Urinary bladder (tissue), 4 donors: Measurements from ENCODE around the gene NEK8. TPM values are rescaled to one million over a fixed set of nuclear protein-coding genes. Genes with fewer than 3 reads are reported as not detected.

Experiments
- DNase-seq: peaks from one replicate; pipeline ENCODE4 v3.0.0-alpha.2; 2015; ENCODE audit errors: extremely low spot score
- H3K27ac ChIP-seq: one replicate; pipeline ENCODE4 v1.5.1; 2013; ENCODE audit warnings: low read depth, mild to moderate bottlenecking, moderate library complexity
- H3K36me3 ChIP-seq: one replicate; pipeline ENCODE4 v1.6.1; 2013; ENCODE audit warnings: mild to moderate bottlenecking, moderate library complexity; ENCODE audit not compliant: insufficient read depth
- H3K4me1 ChIP-seq: one replicate; pipeline ENCODE4 v1.6.1; 2013; ENCODE audit warnings: mild to moderate bottlenecking, moderate library complexity; ENCODE audit not compliant: insufficient read depth
- H3K4me3 ChIP-seq: one replicate; pipeline ENCODE4 v1.5.1; 2013; ENCODE audit warnings: low read depth, low read length
- WGBS: extraction: QIAGEN DNeasy Blood & Tissue Kit; methylation state at CpG from one replicate; pipeline ENCODE4 v1.1.7; 2013; 5-methylcytosine and 5-hydroxymethylcytosine counted together
- polyA plus RNA-seq: library from polyadenylated mRNA; stranded (reverse); fragments of 200-250 nt; gene quantifications from one replicate; pipeline ENCODE4 v1.2.3, GENCODE V29; 2013
- total RNA-seq: library from RNA; depleted of rRNA; stranded (reverse); fragments of >200 nt; gene quantifications from one replicate; pipeline ENCODE4 v1.2.3, GENCODE V29; 2014
- donor health status: healthy with polysubstance abuse.
- donor health status: healthy.

NEK8 gene
- 3.2 TPM for total RNA-seq
- 2.1 TPM for polyA plus RNA-seq

- DNase-seq: peak; percentile 91
- no peaks in the 10 kb centered on the region for H3K4me1 ChIP-seq
- under 1% methylated on average over 64 of the region's 64 CpGs for WGBS
- H3K27ac ChIP-seq: peak within 1 kb of the TSS; percentile 96
- peak within 1 kb of the TSS; percentile 54 for H3K4me3 ChIP-seq
- peaks cover 2% of the 10 kb centered on the region for H3K36me3 ChIP-seq
Measured at GRCh38 chr17:28728364-28729200, at the start of gene NEK8. NEK8 (plus strand) TSS chr17:28728788; CDS start chr17:28728814, 26 bp downstream.

GRCh38 chr17:28682655-28683054 is 45.9 kb upstream of the NEK8 start:
- no peak for DNase-seq
- no peaks in the 10 kb centered on the region for H3K4me1 ChIP-seq
- peaks cover 16% of the 10 kb centered on the region for H3K36me3 ChIP-seq
- WGBS: 92% methylated on average over 11 of the region's 11 CpGs
- H3K4me3 ChIP-seq: no peak overlapping the region
- H3K27ac ChIP-seq: no peak overlapping the region

- no peak for DNase-seq
- Histone ChIP-seq H3K4me3 (no peak overlapping the region), H3K36me3 (peaks cover 17% of the 10 kb centered on the region), H3K27ac (no peak overlapping the region), H3K4me1 (no peaks in the 10 kb centered on the region)
- WGBS: 27% methylated on average over 3 of the region's 3 CpGs
Measured at GRCh38 chr17:28684963-28685362, 43.6 kb upstream of the NEK8 start.

- DNase-seq: no peak
- no peak overlapping the region for H3K27ac ChIP-seq
- no peak overlapping the region for H3K4me3 ChIP-seq
- no peaks in the 10 kb centered on the region for H3K4me1 ChIP-seq
- WGBS: 89% methylated on average over 5 of the region's 5 CpGs
- H3K36me3 ChIP-seq: peaks cover 17% of the 10 kb centered on the region
Measured at GRCh38 chr17:28685366-28685765, 43.2 kb upstream of the NEK8 start.

- Histone ChIP-seq H3K27ac (no peak overlapping the region), H3K4me3 (no peak overlapping the region), H3K4me1 (no peaks in the 10 kb centered on the region), H3K36me3 (peaks cover 22% of the 10 kb centered on the region)
- WGBS: 94% methylated on average over 4 of the region's 4 CpGs
- no peak for DNase-seq
Measured at GRCh38 chr17:28686296-28686695, 42.3 kb upstream of the NEK8 start.

- H3K36me3 ChIP-seq: peaks cover 19% of the 10 kb centered on the region
- no peak for DNase-seq
Measured at GRCh38 chr17:28688481-28688880, 40.1 kb upstream of the NEK8 start.

GRCh38 chr17:28689011-28689410 is 39.6 kb upstream of the NEK8 start:
- Histone ChIP-seq H3K36me3 (peaks cover 19% of the 10 kb centered on the region), H3K4me1 (no peaks in the 10 kb centered on the region)
- WGBS: 97% methylated on average over 3 of the region's 3 CpGs

More at GRCh38 chr17:28688481-28688880, 40.1 kb upstream of the NEK8 start:
- Histone ChIP-seq H3K4me3 (no peak overlapping the region), H3K4me1 (no peaks in the 10 kb centered on the region), H3K27ac (no peak overlapping the region)
- WGBS: 96% methylated on average over 4 of the region's 4 CpGs

GRCh38 chr17:28693869-28694268 is 34.7 kb upstream of the NEK8 start:
- no peaks in the 10 kb centered on the region for H3K4me1 ChIP-seq
- H3K36me3 ChIP-seq: peaks cover 15% of the 10 kb centered on the region
- 96% methylated on average over 1 of the region's 1 CpG for WGBS
- no peak for DNase-seq
- H3K4me3 ChIP-seq: no peak overlapping the region
- H3K27ac ChIP-seq: no peak overlapping the region

More at GRCh38 chr17:28689011-28689410, 39.6 kb upstream of the NEK8 start:
- H3K4me3 ChIP-seq: no peak overlapping the region
- no peak for DNase-seq
- no peak overlapping the region for H3K27ac ChIP-seq

- Histone ChIP-seq H3K36me3 (peaks cover 5% of the 10 kb centered on the region), H3K4me1 (no peaks in the 10 kb centered on the region), H3K4me3 (no peak overlapping the region), H3K27ac (no peak overlapping the region)
- WGBS: 93% methylated on average over 6 of the region's 6 CpGs
- DNase-seq: no peak
Measured at GRCh38 chr17:28698253-28698941, 30.2 kb upstream of the NEK8 start.

GRCh38 chr17:28700278-28700677 is 28.3 kb upstream of the NEK8 start:
- no peak overlapping the region for H3K27ac ChIP-seq
- peaks cover 5% of the 10 kb centered on the region for H3K36me3 ChIP-seq
- no peaks in the 10 kb centered on the region for H3K4me1 ChIP-seq
- 92% methylated on average over 8 of the region's 8 CpGs for WGBS
- DNase-seq: no peak
- H3K4me3 ChIP-seq: no peak overlapping the region

GRCh38 chr17:28700830-28701492 is 27.6 kb upstream of the NEK8 start:
- Histone ChIP-seq H3K36me3 (peaks cover 5% of the 10 kb centered on the region), H3K27ac (no peak overlapping the region), H3K4me1 (no peaks in the 10 kb centered on the region), H3K4me3 (no peak overlapping the region)
- WGBS: 90% methylated on average over 10 of the region's 10 CpGs
- no peak for DNase-seq

GRCh38 chr17:28702026-28702751 is 26.4 kb upstream of the NEK8 start:
- DNase-seq: no peak
- H3K27ac ChIP-seq: no peak overlapping the region
- H3K4me1 ChIP-seq: no peaks in the 10 kb centered on the region
- 72% methylated on average over 10 of the region's 10 CpGs for WGBS
- H3K4me3 ChIP-seq: no peak overlapping the region
- peaks cover 5% of the 10 kb centered on the region for H3K36me3 ChIP-seq

- DNase-seq: no peak
- 62% methylated on average over 3 of the region's 3 CpGs for WGBS
- peaks cover 2% of the 10 kb centered on the region for H3K36me3 ChIP-seq
Measured at GRCh38 chr17:28702752-28703150, 25.8 kb upstream of the NEK8 start.

More at GRCh38 chr17:28702752-28703150, 25.8 kb upstream of the NEK8 start:
- H3K27ac ChIP-seq: no peak overlapping the region
- no peak overlapping the region for H3K4me3 ChIP-seq
- H3K4me1 ChIP-seq: no peaks in the 10 kb centered on the region
